Transverse colon (tissue), 4 donors: ENCODE data around the gene WDR27. TPM values are rescaled to one million over a fixed set of nuclear protein-coding genes. Genes with fewer than 3 reads are reported as not detected.

Experiments
- DNase-seq: peaks from one replicate; pipeline ENCODE4 v3.0.0-alpha.2; 2019
- H3K27ac ChIP-seq, 4 donors: fragments of 200-600 bp; sonication (generic); 2 replicates each; pipeline ENCODE4 v1.5.1; 2016 to 2018; ENCODE audit warnings: inconsistent platforms in 4 of 4
- H3K27me3 ChIP-seq: fragments of 200-600 bp; sonication (generic); 2 replicates; pipeline ENCODE4 v1.5.1; 2017; ENCODE audit warnings: inconsistent platforms
- H3K36me3 ChIP-seq, 4 donors: fragments of 200-600 bp; sonication (generic); 2 replicates each; pipeline ENCODE4 v1.5.1; 2017 to 2019; ENCODE audit warnings: inconsistent platforms in 4 of 4
- H3K4me1 ChIP-seq, 4 donors: fragments of 200-600 bp; sonication (generic); 2 replicates each; pipeline ENCODE4 v1.5.1; 2017 to 2020; ENCODE audit warnings: inconsistent platforms in 4 of 4
- H3K4me3 ChIP-seq, 4 donors: fragments of 200-600 bp; sonication (generic); 1 replicate in 1 of 4; 2 replicates in 3 of 4; pipeline versions ENCODE4 v1.5.1 to v1.6.1; 2017 to 2019; ENCODE audit warnings: inconsistent platforms in 4 of 4
- H3K9me3 ChIP-seq, 2 donors: fragments of 200-600 bp; sonication (generic); 2 replicates each; pipeline ENCODE4 v1.5.1; 2017 to 2019; ENCODE audit warnings: inconsistent platforms in 2 of 2
- EP300 ChIP-seq: sonication (generic); formaldehyde crosslinking; IDR thresholded peaks from one replicate; pipeline ENCODE4 v1.6.1; 2017; ENCODE audit warnings: antibody characterized with exemption, low read depth
- POLR2A ChIP-seq: fragments of 450-650 bp; IDR thresholded peaks from one replicate; pipeline ENCODE4 v1.6.1; 2016; ENCODE audit warnings: antibody characterized with exemption, mild to moderate bottlenecking, moderate library complexity
- POLR2AphosphoS5 ChIP-seq, 3 donors: sonication (generic); formaldehyde crosslinking; IDR thresholded peaks; one replicate each; pipeline ENCODE4 v1.6.1; 2016; ENCODE audit warnings: antibody characterized with exemption in 3 of 3
- WGBS, 2 donors: methylation state at CpG; one replicate each; pipeline ENCODE4 v1.1.5; 2018; ENCODE audit warnings: low coverage in 1 of 2; 5-methylcytosine and 5-hydroxymethylcytosine counted together
- in situ Hi-C, 4 donors: fragments of 200-750 bp; cut with MboI; loops; one replicate each; pipeline versions ENCODE4 v1.15.0 to v1.15.1; 2017; ENCODE audit warnings: low sequenced_read_pairs in 3 of 4, low pct_ligation_motif_present in 1 of 4, low pct_unique_long_range_greater_than_20kb in 1 of 4
- intact Hi-C: fragments of 100-400 bp; cut with DNase I; formaldehyde crosslinking; loops from one replicate; pipeline ENCODE4 v1.15.1; 2023; ENCODE audit warnings: low total_unique reads
- total RNA-seq, 4 donors: library from RNA; depleted of rRNA; stranded (reverse); fragments of >200 nt; gene quantifications; one replicate each; pipeline ENCODE4 v1.1.0, GENCODE V29; 2016
- TF ChIP-seq, protein P1 (sequence below), 5 experiments: fragments of 200-600 bp in 3 of 5; fragments of 450-650 bp in 2 of 5; sonication (generic) in 3 of 5; IDR thresholded peaks; 1 replicate in 2 of 5; 2 replicates in 3 of 5; pipeline ENCODE4 v1.5.1; 2016 to 2017; ENCODE audit warnings: antibody characterized with exemption in 5 of 5, inconsistent platforms in 3 of 5, mild to moderate bottlenecking in 2 of 5, moderate library complexity in 1 of 5

The WDR27 gene
- total RNA-seq, 4 donors from 2014 or later = 44.9 to 75.0 (median 57.0) TPM

DNA sequence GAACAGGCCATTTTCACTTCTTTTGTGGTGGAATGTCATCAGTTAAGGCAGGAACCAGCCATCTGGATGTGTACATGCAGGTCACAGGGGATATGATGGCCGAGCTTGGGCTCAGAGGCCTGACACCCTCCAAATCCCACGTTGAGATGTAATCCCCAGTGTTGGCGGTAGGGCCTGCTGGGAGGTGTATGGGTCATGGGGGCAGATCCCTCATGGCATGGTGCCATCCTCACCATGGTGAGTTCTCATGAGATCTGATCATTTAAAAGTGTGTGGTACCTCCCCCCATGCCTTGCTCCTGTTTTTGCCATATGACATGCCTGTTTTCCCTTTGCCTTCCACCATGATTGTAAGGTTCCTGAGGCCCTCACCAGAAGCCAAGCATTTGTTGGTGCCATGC lies 26.8 kb downstream of the WDR27 start:
- intact Hi-C loops (no loop called here), in situ Hi-C loops (no loop called here)
- WGBS, 2 donors = 96% methylated on average over 3 of the region's 3 CpGs; no CpG with 5 or more reads in 1 of the 2 donors
- TF ChIP-seq POLR2A = no peak
- TF ChIP-seq, protein P1, sequence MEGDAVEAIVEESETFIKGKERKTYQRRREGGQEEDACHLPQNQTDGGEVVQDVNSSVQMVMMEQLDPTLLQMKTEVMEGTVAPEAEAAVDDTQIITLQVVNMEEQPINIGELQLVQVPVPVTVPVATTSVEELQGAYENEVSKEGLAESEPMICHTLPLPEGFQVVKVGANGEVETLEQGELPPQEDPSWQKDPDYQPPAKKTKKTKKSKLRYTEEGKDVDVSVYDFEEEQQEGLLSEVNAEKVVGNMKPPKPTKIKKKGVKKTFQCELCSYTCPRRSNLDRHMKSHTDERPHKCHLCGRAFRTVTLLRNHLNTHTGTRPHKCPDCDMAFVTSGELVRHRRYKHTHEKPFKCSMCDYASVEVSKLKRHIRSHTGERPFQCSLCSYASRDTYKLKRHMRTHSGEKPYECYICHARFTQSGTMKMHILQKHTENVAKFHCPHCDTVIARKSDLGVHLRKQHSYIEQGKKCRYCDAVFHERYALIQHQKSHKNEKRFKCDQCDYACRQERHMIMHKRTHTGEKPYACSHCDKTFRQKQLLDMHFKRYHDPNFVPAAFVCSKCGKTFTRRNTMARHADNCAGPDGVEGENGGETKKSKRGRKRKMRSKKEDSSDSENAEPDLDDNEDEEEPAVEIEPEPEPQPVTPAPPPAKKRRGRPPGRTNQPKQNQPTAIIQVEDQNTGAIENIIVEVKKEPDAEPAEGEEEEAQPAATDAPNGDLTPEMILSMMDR (IDR thresholded peaks at IDR 0.05) = no peak
- TF ChIP-seq EP300 = no peak
- no peak for TF ChIP-seq POLR2AphosphoS5 (IDR thresholded peaks at IDR 0.05)
- Histone ChIP-seq H3K27me3 (no peaks in the 10 kb centered on the region), H3K4me1 (no peaks in the 10 kb centered on the region), H3K36me3 (no peaks in the 10 kb centered on the region), H3K9me3 (no peaks in the 10 kb centered on the region), H3K27ac (no peak overlapping the region), H3K4me3 (no peak overlapping the region)
- DNase-seq = no peak

DNA sequence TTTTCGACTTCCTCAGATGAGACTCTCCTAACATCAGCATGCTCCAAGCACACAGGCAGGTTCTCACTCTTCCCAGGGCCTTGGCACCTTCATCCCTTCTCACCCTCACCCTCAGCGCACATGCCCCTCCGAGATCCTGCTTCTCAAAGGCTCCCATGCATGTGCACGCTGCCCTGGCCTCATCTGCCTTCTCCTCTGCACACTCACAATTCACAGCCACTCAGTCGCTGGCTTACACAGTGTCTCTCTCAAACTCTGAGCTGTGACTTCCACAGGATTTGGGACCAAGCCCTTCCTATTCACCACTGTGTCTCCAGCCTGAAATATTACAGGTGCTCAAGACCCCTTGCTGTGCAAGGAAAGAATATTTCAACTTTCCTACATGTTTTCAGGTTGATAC lies 30.3 kb downstream of the WDR27 start:
- in situ Hi-C loops (no loop called here), intact Hi-C loops (no loop called here)
- no peak overlapping the region for H3K27ac ChIP-seq
- H3K9me3 ChIP-seq = no peaks in the 10 kb centered on the region
- H3K4me3 ChIP-seq = no peak overlapping the region
- TF ChIP-seq POLR2AphosphoS5 (IDR thresholded peaks at IDR 0.05) (no peak), EP300 (no peak), POLR2A (no peak)
- TF ChIP-seq, protein P1 (IDR thresholded peaks at IDR 0.05) = no peak
- WGBS, 2 donors = 94 to 95% methylated on average over 5 of the region's 5 CpGs
- no peaks in the 10 kb centered on the region for H3K27me3 ChIP-seq
- H3K4me1 ChIP-seq = no peaks in the 10 kb centered on the region
- DNase-seq = no peak
- peaks cover 0 to 1% (median 0%) of the 10 kb centered on the region in 4 donors for H3K36me3 ChIP-seq

DNA sequence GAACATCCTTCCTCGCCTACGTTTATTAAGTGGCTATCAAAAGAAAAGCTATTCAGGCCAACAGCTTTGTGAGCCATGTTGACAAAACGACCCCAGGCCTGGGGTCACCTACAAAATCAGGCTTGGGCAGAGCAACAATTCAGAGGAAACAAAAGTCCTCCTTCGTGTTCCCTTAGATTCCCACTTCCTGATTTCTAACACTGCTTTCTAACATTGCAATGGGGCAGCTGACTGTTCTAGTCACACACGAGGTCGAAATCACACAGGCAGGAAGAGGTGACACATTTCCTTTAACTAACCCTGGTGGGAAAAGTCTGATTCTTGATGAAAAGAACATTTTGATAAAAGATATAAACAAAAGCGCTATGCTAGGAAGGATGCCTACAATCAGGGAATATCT lies 31.9 kb downstream of the WDR27 start:
- Histone ChIP-seq H3K4me3 (no peak overlapping the region), H3K27me3 (no peaks in the 10 kb centered on the region), H3K4me1 (no peaks in the 10 kb centered on the region), H3K27ac (peak overlapping the region in 2 of 4 donors; percentile 8 to 21), H3K9me3 (no peaks in the 10 kb centered on the region), H3K36me3 (peaks cover 0 to 1% (median 0%) of the 10 kb centered on the region in 4 donors)
- no peak for TF ChIP-seq POLR2A
- no peak for TF ChIP-seq POLR2AphosphoS5 (IDR thresholded peaks at IDR 0.05)
- TF ChIP-seq, protein P1 (IDR thresholded peaks at IDR 0.05) = no peak
- TF ChIP-seq EP300 = no peak
- in situ Hi-C loops = no loop called here
- WGBS, 2 donors = 63 to 64% methylated on average over 7 of the region's 7 CpGs
- intact Hi-C loops = no loop called here
- no peak for DNase-seq

DNA sequence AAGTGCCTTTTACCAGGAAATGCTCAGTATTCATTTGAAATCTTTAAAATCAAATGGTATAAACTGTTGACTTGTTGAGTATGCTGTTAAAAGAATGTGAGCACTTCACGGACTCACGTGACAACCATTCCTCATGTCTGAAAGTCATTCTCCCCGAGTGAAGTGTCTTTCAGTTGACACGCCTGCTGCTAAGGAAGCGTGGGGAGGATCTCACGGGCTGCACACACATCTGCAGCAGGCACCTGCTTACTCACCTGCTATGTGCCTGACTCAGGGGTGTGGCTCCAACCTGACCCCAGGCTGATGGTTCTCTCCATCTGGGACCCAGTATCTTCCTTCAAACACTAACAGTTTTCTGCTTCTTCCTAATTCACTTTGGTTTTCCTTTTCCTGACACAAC lies 32.7 kb downstream of the WDR27 start:
- 88 to 93% methylated on average over 6 of the region's 6 CpGs for WGBS, 2 donors
- TF ChIP-seq POLR2AphosphoS5 (IDR thresholded peaks at IDR 0.05) (no peak), EP300 (no peak), POLR2A (no peak)
- TF ChIP-seq, protein P1 (IDR thresholded peaks at IDR 0.05) = no peak
- H3K27me3 ChIP-seq = no peaks in the 10 kb centered on the region
- no peak overlapping the region for H3K27ac ChIP-seq
- no peaks in the 10 kb centered on the region for H3K4me1 ChIP-seq
- no peak overlapping the region for H3K4me3 ChIP-seq
- intact Hi-C loops = no loop called here
- in situ Hi-C loops = no loop called here
- H3K9me3 ChIP-seq = no peaks in the 10 kb centered on the region
- DNase-seq = no peak
- peaks cover 0 to 1% (median 0%) of the 10 kb centered on the region in 4 donors for H3K36me3 ChIP-seq
